ENCODE results near the gene C5orf63. TPM values are rescaled to one million over a fixed set of nuclear protein-coding genes. Genes with fewer than 3 reads are reported as not detected.

C5orf63 gene
- total and polyA plus RNA-seq, 2 donors (not counting 1 experiment from before 2014, with no cell fraction given): 10.3 to 20.0 TPM

- Histone ChIP-seq H3K9ac (ENCODE audit: low read length) (no peak overlapping the region), H2AFZ (ENCODE audit: insufficient read depth, low read depth, low read length, poor library complexity, severe bottlenecking) (no peak overlapping the region), H3K4me1 (ENCODE audit: control insufficient read depth in 2 of 2, insufficient read depth in 2 of 2, low read length in 2 of 2) (no peaks in the 10 kb centered on the region), H3K27ac (ENCODE audit: low read length in 2 of 2) (no peak overlapping the region), H3K27me3 (replicated peaks in 1 of 4; ENCODE audit: control extremely low read depth in 1 of 4, control insufficient read depth in 3 of 4, insufficient read depth in 4 of 4, low read length in 3 of 4) (no peaks in the 10 kb centered on the region), H3K9me3 (ENCODE audit: control extremely low read depth in 1 of 3, control insufficient read depth in 2 of 3, insufficient read depth in 1 of 3, low read length in 2 of 3) (peaks cover 0 to 1% (median 0%) of the 10 kb centered on the region in 3 donors), H4K20me1 (ENCODE audit: control insufficient read depth, insufficient read depth, low read length, poor library complexity, severe bottlenecking) (no peaks in the 10 kb centered on the region), H3K4me3 (ENCODE audit: control extremely low read depth in 1 of 5, extremely low read depth in 1 of 5, insufficient read depth in 1 of 5, low read depth in 2 of 5, low read length in 4 of 5) (no peak overlapping the region), H3K79me2 (ENCODE audit: control insufficient read depth, insufficient read depth, low read length) (no peaks in the 10 kb centered on the region), H3K4me2 (replicated peaks; ENCODE audit: low read depth, low read length, poor library complexity, severe bottlenecking) (no peak overlapping the region), H3K36me3 (replicated peaks in 1 of 2; ENCODE audit: control extremely low read depth in 1 of 2, control insufficient read depth in 1 of 2, extremely low read depth in 1 of 2, insufficient read depth in 2 of 2, low read length in 1 of 2) (peaks cover 3 to 19% of the 10 kb centered on the region in 2 experiments)
- Mint-ChIP-seq H3K27ac (no peak overlapping the region), H3K4me1 (no peaks in the 10 kb centered on the region), H3K9me3 (ENCODE audit: insufficient read depth) (no peaks in the 10 kb centered on the region), H3K27me3 (no peaks in the 10 kb centered on the region), H3K4me3 (no peak overlapping the region)
- no peak for ATAC-seq (ENCODE audit: low read depth)
- WGBS (ENCODE audit: insufficient coverage): 100% methylated on average over 1 of the region's 3 CpGs
- CTCF ChIA-PET: no interaction called here
- no peak for TF ChIP-seq CTCF (IDR thresholded peaks at IDR 0.05)
- intact Hi-C loops (cut with micrococcal nuclease): no loop called here
- no peak for DNase-seq
- POLR2A ChIA-PET: no interaction called here
Measured at GRCh38 chr5:127053049-127053448, 20.3 kb downstream of the C5orf63 start.

GRCh38 chr5:127051591-127051990, 21.7 kb downstream of the C5orf63 start:
- DNase-seq: no peak
- TF ChIP-seq EZH2 (IDR thresholded peaks at IDR 0.05; ENCODE audit: borderline replicate concordance, insufficient read depth, low read depth, low read length, poor library complexity, severe bottlenecking) (no peak), CTCF (IDR thresholded peaks at IDR 0.05) (no peak)
- no peaks in the 10 kb centered on the region for H3K4me1 ChIP-seq (ENCODE audit: control insufficient read depth in 2 of 2, insufficient read depth in 2 of 2, low read length in 2 of 2)
- H4K20me1 ChIP-seq (ENCODE audit: control insufficient read depth, insufficient read depth, low read length, poor library complexity, severe bottlenecking): no peaks in the 10 kb centered on the region
- no peak overlapping the region for H3K4me3 Mint-ChIP-seq
- H3K27me3 ChIP-seq (replicated peaks in 1 of 4; ENCODE audit: control extremely low read depth in 1 of 4, control insufficient read depth in 3 of 4, insufficient read depth in 4 of 4, low read length in 3 of 4): no peaks in the 10 kb centered on the region
- intact Hi-C loops (cut with micrococcal nuclease): no loop called here
- no peak overlapping the region for H3K27ac Mint-ChIP-seq
- ATAC-seq (ENCODE audit: low read depth): no peak
- POLR2A ChIA-PET: no interaction called here
- H3K79me2 ChIP-seq (ENCODE audit: control insufficient read depth, insufficient read depth, low read length): no peaks in the 10 kb centered on the region
- no CpG with 5 or more reads among the region's 1 CpG for WGBS (ENCODE audit: insufficient coverage)
- no peak overlapping the region for H3K4me2 ChIP-seq (replicated peaks; ENCODE audit: low read depth, low read length, poor library complexity, severe bottlenecking)
- H3K27me3 Mint-ChIP-seq: no peaks in the 10 kb centered on the region
- no peak overlapping the region for H3K9ac ChIP-seq (ENCODE audit: low read length)
- no peak overlapping the region for H3K27ac ChIP-seq (ENCODE audit: low read length in 2 of 2)
- no peak overlapping the region for H3K4me3 ChIP-seq (ENCODE audit: control extremely low read depth in 1 of 5, extremely low read depth in 1 of 5, insufficient read depth in 1 of 5, low read depth in 2 of 5, low read length in 4 of 5)
- CTCF ChIA-PET: no interaction called here
- H2AFZ ChIP-seq (ENCODE audit: insufficient read depth, low read depth, low read length, poor library complexity, severe bottlenecking): no peak overlapping the region
- H3K36me3 ChIP-seq (replicated peaks in 1 of 2; ENCODE audit: control extremely low read depth in 1 of 2, control insufficient read depth in 1 of 2, extremely low read depth in 1 of 2, insufficient read depth in 2 of 2, low read length in 1 of 2): peaks cover 0 to 20% of the 10 kb centered on the region in 2 experiments
- H3K4me1 Mint-ChIP-seq: no peaks in the 10 kb centered on the region
- H3K9me3 ChIP-seq (ENCODE audit: control extremely low read depth in 1 of 3, control insufficient read depth in 2 of 3, insufficient read depth in 1 of 3, low read length in 2 of 3): no peaks in the 10 kb centered on the region
- H3K9me3 Mint-ChIP-seq (ENCODE audit: insufficient read depth): no peaks in the 10 kb centered on the region
